Prostate gland (tissue), 2 donors: ENCODE data around the gene ABTB2. TPM values are rescaled to one million over a fixed set of nuclear protein-coding genes. Genes with fewer than 3 reads are reported as not detected.

ENCODE experiments used
- DNase-seq: peaks from one replicate; pipeline ENCODE4 v3.0.0-alpha.2; 2019; ENCODE audit warnings: low spot score
- H3K27ac ChIP-seq, 2 donors: fragments of 200-600 bp; sonication (generic); 2 replicates each; pipeline ENCODE4 v1.5.1; 2017 to 2019
- H3K27me3 ChIP-seq: fragments of 200-600 bp; sonication (generic); replicated peaks from 2 replicates; pipeline ENCODE4 v1.5.1; 2019; ENCODE audit not compliant: insufficient read depth
- H3K36me3 ChIP-seq, 2 donors: fragments of 200-600 bp; sonication (generic); 1 replicate in 1 of 2; 2 replicates in 1 of 2; pipeline versions ENCODE4 v1.5.1 to v1.8.1; 2017 to 2019
- H3K4me1 ChIP-seq: fragments of 200-600 bp; sonication (generic); replicated peaks from 2 replicates; pipeline ENCODE4 v1.5.1; 2019
- H3K4me3 ChIP-seq, 2 donors: fragments of 200-600 bp; sonication (generic); 2 replicates each; pipeline ENCODE4 v1.5.1; 2017 to 2019
- H3K9me3 ChIP-seq: fragments of 200-600 bp; sonication (generic); 2 replicates; pipeline ENCODE4 v1.5.1; 2017
- POLR2A ChIP-seq: fragments of 450-650 bp; IDR thresholded peaks from one replicate; pipeline ENCODE4 v1.6.1; 2016; ENCODE audit warnings: antibody characterized with exemption, mild to moderate bottlenecking
- POLR2AphosphoS5 ChIP-seq: sonication (generic); formaldehyde crosslinking; IDR thresholded peaks from one replicate; pipeline ENCODE4 v1.6.1; 2017; ENCODE audit warnings: antibody characterized with exemption
- WGBS: methylation state at CpG from one replicate; pipeline ENCODE4 v1.1.5; 2018; 5-methylcytosine and 5-hydroxymethylcytosine counted together
- intact Hi-C: fragments of 100-400 bp; cut with DNase I; formaldehyde crosslinking; loops from one replicate; pipeline ENCODE4 v1.14.2; 2022
- total RNA-seq, 2 donors: library from RNA; depleted of rRNA; stranded (reverse); fragments of >200 nt; gene quantifications; one replicate each; pipeline ENCODE4 v1.1.0, GENCODE V29; 2016
- TF ChIP-seq, protein P1 (sequence below), 4 experiments: fragments of 200-600 bp in 2 of 4; fragments of 450-650 bp in 2 of 4; sonication (generic) in 2 of 4; IDR thresholded peaks; 1 replicate in 3 of 4; 2 replicates in 1 of 4; pipeline ENCODE4 v1.5.1; 2016 to 2019; ENCODE audit warnings: antibody characterized with exemption in 4 of 4, mild to moderate bottlenecking in 2 of 4, moderate library complexity in 2 of 4

Gene ABTB2
- total RNA-seq, 2 donors from 2014 or later, result 3.0 to 13.7 TPM

- intact Hi-C loops, result loop anchor here (1.0 to 10.0 kb wide), 7 partner anchors 78 to 536 kb away; partner anchors contain the start of genes CAPRIN1 and CAT
- under 1% methylated on average over 27 of the region's 39 CpGs for WGBS
These were observed 1.1 kb upstream of the ABTB2 start for GRCh38 chr11:34358728-34359547.

DNA sequence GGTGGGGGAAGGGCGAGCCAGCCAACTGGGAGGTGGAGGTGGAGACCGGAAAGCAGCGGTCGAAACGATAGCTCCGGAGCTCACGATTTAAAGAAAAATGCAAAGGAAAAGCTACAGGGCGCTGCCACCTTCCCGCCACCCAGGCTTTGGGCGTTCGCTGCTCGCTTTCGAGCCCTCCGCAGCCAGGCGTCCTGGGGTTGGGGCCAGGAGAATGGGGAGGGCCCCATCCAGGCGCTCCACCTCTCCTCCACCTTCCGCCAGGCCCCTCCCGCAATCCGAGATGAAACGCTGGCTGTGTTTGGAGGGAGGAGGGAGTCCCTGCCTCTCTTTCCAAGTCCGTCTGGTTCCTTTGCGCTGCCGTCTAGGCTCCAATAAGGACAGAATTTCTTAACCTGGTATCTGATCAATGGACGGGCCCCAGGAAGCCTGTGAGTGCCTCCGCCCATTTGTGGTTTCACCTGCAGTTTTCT lies 483 bp upstream of the ABTB2 start:
- under 1% methylated on average over 25 of the region's 25 CpGs for WGBS
- H3K27me3 ChIP-seq, result no peaks in the 10 kb centered on the region
- H3K9me3 ChIP-seq, result no peaks in the 10 kb centered on the region
- TF ChIP-seq, protein P1, sequence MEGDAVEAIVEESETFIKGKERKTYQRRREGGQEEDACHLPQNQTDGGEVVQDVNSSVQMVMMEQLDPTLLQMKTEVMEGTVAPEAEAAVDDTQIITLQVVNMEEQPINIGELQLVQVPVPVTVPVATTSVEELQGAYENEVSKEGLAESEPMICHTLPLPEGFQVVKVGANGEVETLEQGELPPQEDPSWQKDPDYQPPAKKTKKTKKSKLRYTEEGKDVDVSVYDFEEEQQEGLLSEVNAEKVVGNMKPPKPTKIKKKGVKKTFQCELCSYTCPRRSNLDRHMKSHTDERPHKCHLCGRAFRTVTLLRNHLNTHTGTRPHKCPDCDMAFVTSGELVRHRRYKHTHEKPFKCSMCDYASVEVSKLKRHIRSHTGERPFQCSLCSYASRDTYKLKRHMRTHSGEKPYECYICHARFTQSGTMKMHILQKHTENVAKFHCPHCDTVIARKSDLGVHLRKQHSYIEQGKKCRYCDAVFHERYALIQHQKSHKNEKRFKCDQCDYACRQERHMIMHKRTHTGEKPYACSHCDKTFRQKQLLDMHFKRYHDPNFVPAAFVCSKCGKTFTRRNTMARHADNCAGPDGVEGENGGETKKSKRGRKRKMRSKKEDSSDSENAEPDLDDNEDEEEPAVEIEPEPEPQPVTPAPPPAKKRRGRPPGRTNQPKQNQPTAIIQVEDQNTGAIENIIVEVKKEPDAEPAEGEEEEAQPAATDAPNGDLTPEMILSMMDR (IDR thresholded peaks at IDR 0.05), result peak in 1 of 4 experiments; percentile 5
- no peak for TF ChIP-seq POLR2AphosphoS5
- peak; percentile 16 for TF ChIP-seq POLR2A
- intact Hi-C loops, result loop anchor here (2.0 to 10.0 kb wide), 6 partner anchors 79 to 537 kb away; partner anchors contain the start of genes CAPRIN1 and CAT
- no peaks in the 10 kb centered on the region for H3K36me3 ChIP-seq
- peaks cover 6% of the 10 kb centered on the region for H3K4me1 ChIP-seq
- H3K4me3 ChIP-seq, result peak overlapping the region; percentile 32 to 53
- peak overlapping the region; percentile 76 to 79 for H3K27ac ChIP-seq
- peak; percentile 66 for DNase-seq

More at GRCh38 chr11:34358728-34359547, 1.1 kb upstream of the ABTB2 start:
- H3K9me3 ChIP-seq, result no peaks in the 10 kb centered on the region
- peak; percentile 72 for DNase-seq
- peaks cover 6% of the 10 kb centered on the region for H3K4me1 ChIP-seq
- peak overlapping the region; percentile 32 to 53 for H3K4me3 ChIP-seq
- H3K27me3 ChIP-seq, result no peaks in the 10 kb centered on the region
- TF ChIP-seq, protein P1 (IDR thresholded peaks at IDR 0.05), result peak; percentile 64 to 95 (median 88)
- peak; percentile 59 for TF ChIP-seq POLR2AphosphoS5
- TF ChIP-seq POLR2A, result peak; percentile 21
- H3K27ac ChIP-seq, result peak overlapping the region; percentile 76 to 79
- no peaks in the 10 kb centered on the region for H3K36me3 ChIP-seq

DNA sequence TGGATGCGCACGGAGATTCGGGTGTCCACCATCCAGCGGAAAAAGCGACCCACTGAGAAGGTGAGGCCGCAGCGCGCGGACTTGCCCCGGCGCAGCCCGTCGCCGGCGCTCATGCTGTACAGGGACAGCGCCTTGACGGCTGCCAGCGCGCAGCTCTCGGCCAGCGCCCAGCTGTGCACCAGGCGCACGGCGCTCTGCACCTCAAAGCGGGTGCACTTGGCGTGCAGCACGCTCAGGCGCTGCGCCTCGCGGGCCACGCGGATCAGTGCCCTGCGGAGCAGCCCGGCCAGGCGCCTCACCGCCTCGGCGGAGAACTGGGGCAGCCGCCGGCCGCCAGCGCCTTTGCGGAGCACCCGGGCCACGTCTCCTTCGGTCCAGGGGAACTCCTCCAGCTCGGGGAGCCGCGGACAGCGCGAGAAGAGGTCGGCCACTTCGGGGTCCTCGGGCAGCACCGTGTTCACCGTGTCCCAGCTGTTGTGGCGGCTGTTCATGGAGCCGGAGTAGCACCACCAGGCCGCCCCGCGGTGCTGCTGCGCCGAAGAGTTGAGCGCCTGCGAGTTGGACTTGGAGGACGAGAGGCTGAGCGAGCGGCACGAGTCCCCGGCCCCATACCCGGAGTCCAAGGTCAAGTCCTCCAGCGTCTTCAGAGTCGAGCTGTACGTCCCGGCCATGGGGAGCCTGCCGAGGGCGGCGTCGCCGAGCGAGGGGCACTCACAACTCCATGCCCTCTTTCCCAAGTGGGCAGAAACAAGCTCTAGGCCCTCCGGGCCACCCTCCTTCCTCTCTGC lies 703 bp downstream of the ABTB2 start:
- H3K36me3 ChIP-seq, result no peaks in the 10 kb centered on the region
- H3K4me1 ChIP-seq, result peaks cover 6% of the 10 kb centered on the region
- WGBS, result under 1% methylated on average over 60 of the region's 83 CpGs
- peak overlapping the region; percentile 45 to 70 for H3K27ac ChIP-seq
- H3K27me3 ChIP-seq, result no peaks in the 10 kb centered on the region
- H3K4me3 ChIP-seq, result peak overlapping the region; percentile 41 to 53
- H3K9me3 ChIP-seq, result no peaks in the 10 kb centered on the region
- TF ChIP-seq, protein P1 (IDR thresholded peaks at IDR 0.05), result no peak
- TF ChIP-seq POLR2A (no peak), POLR2AphosphoS5 (no peak)
- intact Hi-C loops, result loop anchor here (1.0 to 10.0 kb wide), 6 partner anchors 80 to 538 kb away; partner anchors contain the start of genes CAPRIN1 and CAT
- peak; percentile 47 for DNase-seq

DNA sequence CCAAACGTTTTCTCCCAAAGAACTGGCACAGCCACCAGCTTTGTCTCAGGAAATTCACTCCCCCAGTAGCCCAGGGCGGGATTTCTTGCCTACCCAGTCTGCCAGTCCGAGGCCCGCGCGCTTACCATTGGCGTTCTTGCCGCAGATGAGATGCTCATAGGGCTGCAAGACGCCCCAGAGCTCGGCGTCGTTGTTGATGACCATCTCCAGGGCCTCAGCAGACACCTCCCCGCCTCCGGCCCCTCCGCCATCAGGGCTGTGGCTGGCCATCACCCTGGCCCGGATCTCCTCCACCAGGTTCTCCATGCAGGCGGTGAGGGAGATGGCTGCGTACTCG lies 1.3 kb downstream of the ABTB2 start:
- WGBS, result 5% methylated on average over 19 of the region's 19 CpGs
- Histone ChIP-seq H3K4me3 (peak overlapping the region; percentile 41 to 53), H3K36me3 (no peaks in the 10 kb centered on the region), H3K27ac (peak overlapping the region in 1 of 2 donors; percentile 45), H3K27me3 (no peaks in the 10 kb centered on the region), H3K4me1 (peaks cover 6% of the 10 kb centered on the region), H3K9me3 (no peaks in the 10 kb centered on the region)
- TF ChIP-seq, protein P1 (IDR thresholded peaks at IDR 0.05), result no peak
- TF ChIP-seq POLR2AphosphoS5 (no peak), POLR2A (no peak)
- intact Hi-C loops, result loop anchor here (5.0 to 10.0 kb wide), 5 partner anchors 81 to 538 kb away; partner anchors contain the start of genes CAPRIN1 and CAT
- no peak for DNase-seq
